HFFc6 (cell line): ENCODE measurements around the gene CNGA3. TPM values are rescaled to one million over a fixed set of nuclear protein-coding genes. Genes with fewer than 3 reads are reported as not detected.
"Not testable (repeated sequence)": the region's sequence is repeated elsewhere in the genome, so short reads cannot be mapped to it uniquely, and the experiment has no call there.

ENCODE experiments used
- DNase-seq: peaks from one replicate; pipeline ENCODE4 v3.0.0-alpha.2; 2018
- H3K27ac Mint-ChIP-seq: 2 replicates; pipeline ENCODE4 v1.8.0; 2020; ENCODE audit warnings: mild to moderate bottlenecking, mixed read lengths
- H3K27me3 Mint-ChIP-seq: 2 replicates; pipeline ENCODE4 v1.8.0; 2021; ENCODE audit warnings: mild to moderate bottlenecking, moderate library complexity, mixed read lengths; ENCODE audit not compliant: insufficient read depth
- H3K36me3 Mint-ChIP-seq: 2 replicates; pipeline ENCODE4 v1.8.0; 2021; ENCODE audit warnings: low read depth, mixed read lengths
- H3K4me1 Mint-ChIP-seq: 2 replicates; pipeline ENCODE4 v1.8.0; 2020; ENCODE audit warnings: low read depth, mixed read lengths
- H3K4me3 Mint-ChIP-seq: 2 replicates; pipeline ENCODE4 v1.8.0; 2020; ENCODE audit warnings: mild to moderate bottlenecking, moderate library complexity, mixed read lengths
- H3K9me3 Mint-ChIP-seq: 2 replicates; pipeline ENCODE4 v1.8.0; 2020; ENCODE audit warnings: mild to moderate bottlenecking, mixed read lengths
- CTCF ChIP-seq: fragments of 200-600 bp; sonication (generic); IDR thresholded peaks from 2 replicates; pipeline ENCODE4 v1.5.0; 2021; ENCODE audit warnings: antibody characterized with exemption, mild to moderate bottlenecking
- total RNA-seq, 6 experiments: library from RNA; stranded (reverse); fragmentation: NEBNext Ultra II Directional; extraction: Animal tissue kit (Norgen Biotek cat#: 25700); gene quantifications; 2 replicates in 1 of 6; 3 replicates in 5 of 6; pipeline ENCODE4 v1.2.3, GENCODE V29; 2021

CNGA3 gene
- total RNA-seq, 6 experiments from 2014 or later = 0.14 to 0.71 (median 0.22) TPM

GRCh38 chr2:98315957-98316356, 30.3 kb upstream of the CNGA3 start:
- TF ChIP-seq CTCF = no peak
- Mint-ChIP-seq H3K4me3 (no peak overlapping the region), H3K9me3 (peaks cover 16% of the 10 kb centered on the region), H3K27me3 (peaks cover 6% of the 10 kb centered on the region), H3K27ac (no peak overlapping the region), H3K4me1 (peaks cover 5% of the 10 kb centered on the region; the same call in 1 of the 2 replicates), H3K36me3 (peaks cover 9% of the 10 kb centered on the region)
- no peak for DNase-seq

- H3K9me3 Mint-ChIP-seq = peaks cover 27% of the 10 kb centered on the region
- peaks cover 5% of the 10 kb centered on the region; the same call in 1 of the 2 replicates for H3K4me1 Mint-ChIP-seq
- H3K27ac Mint-ChIP-seq = no peak overlapping the region
- peaks cover 18% of the 10 kb centered on the region for H3K36me3 Mint-ChIP-seq
- no peak for TF ChIP-seq CTCF
- H3K27me3 Mint-ChIP-seq = peaks cover 7% of the 10 kb centered on the region
- no peak for DNase-seq
- H3K4me3 Mint-ChIP-seq = no peak overlapping the region
Observed at GRCh38 chr2:98317214-98317613, 29.0 kb upstream of the CNGA3 start.

- H3K27me3 Mint-ChIP-seq, H3K27ac Mint-ChIP-seq, DNase-seq, H3K4me3 Mint-ChIP-seq: not testable (repeated sequence)
- peaks cover 45% of the 10 kb centered on the region for H3K9me3 Mint-ChIP-seq
- peaks cover 27% of the 10 kb centered on the region for H3K4me1 Mint-ChIP-seq
- H3K36me3 Mint-ChIP-seq = peaks cover 39% of the 10 kb centered on the region
Observed at GRCh38 chr2:98320171-98320570, 26.1 kb upstream of the CNGA3 start.

GRCh38 chr2:98324181-98324580, 22.1 kb upstream of the CNGA3 start:
- DNase-seq = peak; percentile 56
- peaks cover 4% of the 10 kb centered on the region; the same call in 1 of the 2 replicates for H3K27me3 Mint-ChIP-seq
- peak overlapping the region; percentile 70 for H3K27ac Mint-ChIP-seq

GRCh38 chr2:98327776-98328175, 18.5 kb upstream of the CNGA3 start:
- H3K27ac Mint-ChIP-seq = no peak overlapping the region
- no peak for TF ChIP-seq CTCF
- peaks cover 23% of the 10 kb centered on the region for H3K4me1 Mint-ChIP-seq
- peaks cover 2% of the 10 kb centered on the region; the same call in 1 of the 2 replicates for H3K27me3 Mint-ChIP-seq
- DNase-seq = no peak
- H3K4me3 Mint-ChIP-seq = no peak overlapping the region
- H3K9me3 Mint-ChIP-seq = peaks cover 22% of the 10 kb centered on the region
- peaks cover 44% of the 10 kb centered on the region for H3K36me3 Mint-ChIP-seq

More at GRCh38 chr2:98324181-98324580, 22.1 kb upstream of the CNGA3 start:
- Mint-ChIP-seq H3K36me3 (peaks cover 52% of the 10 kb centered on the region), H3K4me3 (peak overlapping the region; percentile 60), H3K9me3 (peaks cover 50% of the 10 kb centered on the region), H3K4me1 (peaks cover 23% of the 10 kb centered on the region)
- no peak for TF ChIP-seq CTCF

GRCh38 chr2:98329549-98329948, 16.7 kb upstream of the CNGA3 start:
- no peak for TF ChIP-seq CTCF
- peaks cover 8% of the 10 kb centered on the region; the same call in 1 of the 2 replicates for H3K9me3 Mint-ChIP-seq
- DNase-seq = no peak
- no peak overlapping the region for H3K27ac Mint-ChIP-seq
- peaks cover 30% of the 10 kb centered on the region for H3K36me3 Mint-ChIP-seq
- no peaks in the 10 kb centered on the region for H3K27me3 Mint-ChIP-seq
- no peak overlapping the region for H3K4me3 Mint-ChIP-seq
- H3K4me1 Mint-ChIP-seq = peaks cover 22% of the 10 kb centered on the region
